ENCODE measurements around the gene ALK.

Gene ALK

DNA sequence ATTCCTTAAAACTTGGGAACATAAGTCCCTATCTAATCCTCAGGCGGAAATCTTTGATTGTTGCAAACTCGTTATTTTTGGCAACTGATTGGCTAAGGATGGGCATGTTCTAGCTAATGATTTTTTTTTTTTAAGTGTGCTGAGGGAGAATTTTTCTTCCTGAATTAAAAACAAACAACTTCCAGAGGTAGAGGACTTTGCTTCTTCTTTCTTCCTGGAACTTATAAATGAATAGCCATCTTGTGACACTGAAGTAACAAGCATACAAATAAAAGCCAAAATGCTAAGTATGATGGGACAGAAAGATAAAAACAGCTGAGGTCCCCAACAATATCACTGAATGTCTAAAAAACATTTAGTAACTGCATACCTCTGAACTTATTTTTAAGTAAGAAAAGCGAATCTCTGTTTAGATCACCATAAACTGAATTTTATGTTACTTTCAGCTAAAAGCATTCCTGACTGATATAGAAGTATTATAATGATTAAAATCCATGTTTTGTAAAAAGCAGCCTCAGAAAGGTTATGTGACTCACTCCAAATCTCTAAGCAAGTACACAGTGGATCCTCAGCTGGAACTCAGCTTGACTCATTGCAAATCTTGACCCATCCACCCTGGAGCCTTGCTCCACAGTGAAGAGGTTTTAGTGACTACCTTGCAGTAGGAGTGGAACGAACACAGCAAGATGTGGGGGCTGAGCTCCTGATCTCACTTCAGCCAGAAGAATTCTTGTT lies 461.8 kb downstream of the ALK start (continued):
- no peak for TF ChIP-seq ZNF623 (tag by site-specific recombination; IDR thresholded peaks at IDR 0.05)
- TF ChIP-seq SP7 (tag by site-specific recombination; IDR thresholded peaks at IDR 0.05) = no peak
- no peak for TF ChIP-seq ZNF140 (tag by site-specific recombination; IDR thresholded peaks at IDR 0.05)

DNA sequence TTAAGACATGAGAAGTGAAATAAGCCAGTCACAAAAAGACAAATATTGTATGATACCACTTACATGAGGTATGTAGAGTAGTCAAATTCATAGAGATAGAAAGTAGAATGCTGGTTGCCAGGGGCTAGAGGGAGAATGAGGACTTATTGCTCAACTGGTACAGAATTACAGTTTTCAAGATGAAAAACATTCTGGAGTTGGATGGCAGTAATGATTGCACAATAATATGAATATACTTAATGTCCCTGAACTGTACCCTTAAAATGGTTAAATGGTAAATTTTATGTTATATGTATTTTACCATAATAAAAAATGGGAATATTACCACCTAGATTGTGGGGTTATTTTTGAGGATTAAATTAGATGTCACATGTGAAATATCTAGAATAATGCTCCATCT lies 465.0 kb downstream of the ALK start:
- Histone ChIP-seq H3K4me1 (ENCODE audit: control insufficient read depth, insufficient read depth, low read length) (no peaks in the 10 kb centered on the region), H3K9me3 (ENCODE audit: control insufficient read depth, insufficient read depth, low read depth, low read length) (no peaks in the 10 kb centered on the region), H3K36me3 (ENCODE audit: control insufficient read depth in 2 of 2, insufficient read depth in 1 of 2, low read length in 2 of 2) (no peaks in the 10 kb centered on the region), H3K4me3 (ENCODE audit: low read depth, low read length) (no peak overlapping the region), H3K27ac (ENCODE audit: extremely low read depth, low read depth, low read length) (no peak overlapping the region)
- POLR2A ChIA-PET = no interaction called here
- no peak for TF ChIP-seq ZNF791 (tag by site-specific recombination; IDR thresholded peaks at IDR 0.05)
- TF ChIP-seq ZNF768 (tag by site-specific recombination; IDR thresholded peaks at IDR 0.05) = no peak
- TF ChIP-seq ZNF184 (tag by site-specific recombination; IDR thresholded peaks at IDR 0.05) = no peak
- TF ChIP-seq ZNF843 (tag by site-specific recombination; IDR thresholded peaks at IDR 0.05) = no peak
- no peak for TF ChIP-seq ZNF776 (tag by site-specific recombination; IDR thresholded peaks at IDR 0.05; ENCODE audit: borderline replicate concordance)
- TF ChIP-seq ZNF169 (tag by site-specific recombination; IDR thresholded peaks at IDR 0.05) = no peak
- no peak for TF ChIP-seq ZNF76 (tag by site-specific recombination; IDR thresholded peaks at IDR 0.05; ENCODE audit: borderline replicate concordance, low read depth)
- no peak for TF ChIP-seq YY2 (tag by site-specific recombination; IDR thresholded peaks at IDR 0.05)
- TF ChIP-seq, protein P1, sequence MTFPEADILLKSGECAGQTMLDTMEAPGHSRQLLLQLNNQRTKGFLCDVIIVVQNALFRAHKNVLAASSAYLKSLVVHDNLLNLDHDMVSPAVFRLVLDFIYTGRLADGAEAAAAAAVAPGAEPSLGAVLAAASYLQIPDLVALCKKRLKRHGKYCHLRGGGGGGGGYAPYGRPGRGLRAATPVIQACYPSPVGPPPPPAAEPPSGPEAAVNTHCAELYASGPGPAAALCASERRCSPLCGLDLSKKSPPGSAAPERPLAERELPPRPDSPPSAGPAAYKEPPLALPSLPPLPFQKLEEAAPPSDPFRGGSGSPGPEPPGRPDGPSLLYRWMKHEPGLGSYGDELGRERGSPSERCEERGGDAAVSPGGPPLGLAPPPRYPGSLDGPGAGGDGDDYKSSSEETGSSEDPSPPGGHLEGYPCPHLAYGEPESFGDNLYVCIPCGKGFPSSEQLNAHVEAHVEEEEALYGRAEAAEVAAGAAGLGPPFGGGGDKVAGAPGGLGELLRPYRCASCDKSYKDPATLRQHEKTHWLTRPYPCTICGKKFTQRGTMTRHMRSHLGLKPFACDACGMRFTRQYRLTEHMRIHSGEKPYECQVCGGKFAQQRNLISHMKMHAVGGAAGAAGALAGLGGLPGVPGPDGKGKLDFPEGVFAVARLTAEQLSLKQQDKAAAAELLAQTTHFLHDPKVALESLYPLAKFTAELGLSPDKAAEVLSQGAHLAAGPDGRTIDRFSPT (tag by site-specific recombination; IDR thresholded peaks at IDR 0.05) = no peak
- no peak for TF ChIP-seq ZNF341 (tag by site-specific recombination; IDR thresholded peaks at IDR 0.05; ENCODE audit: low read depth)
- TF ChIP-seq, protein P2, sequence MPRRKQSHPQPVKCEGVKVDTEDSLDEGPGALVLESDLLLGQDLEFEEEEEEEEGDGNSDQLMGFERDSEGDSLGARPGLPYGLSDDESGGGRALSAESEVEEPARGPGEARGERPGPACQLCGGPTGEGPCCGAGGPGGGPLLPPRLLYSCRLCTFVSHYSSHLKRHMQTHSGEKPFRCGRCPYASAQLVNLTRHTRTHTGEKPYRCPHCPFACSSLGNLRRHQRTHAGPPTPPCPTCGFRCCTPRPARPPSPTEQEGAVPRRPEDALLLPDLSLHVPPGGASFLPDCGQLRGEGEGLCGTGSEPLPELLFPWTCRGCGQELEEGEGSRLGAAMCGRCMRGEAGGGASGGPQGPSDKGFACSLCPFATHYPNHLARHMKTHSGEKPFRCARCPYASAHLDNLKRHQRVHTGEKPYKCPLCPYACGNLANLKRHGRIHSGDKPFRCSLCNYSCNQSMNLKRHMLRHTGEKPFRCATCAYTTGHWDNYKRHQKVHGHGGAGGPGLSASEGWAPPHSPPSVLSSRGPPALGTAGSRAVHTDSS (tag by site-specific recombination; IDR thresholded peaks at IDR 0.05) = no peak
- no peak for TF ChIP-seq ZNF660 (tag by site-specific recombination; IDR thresholded peaks at IDR 0.05)
- TF ChIP-seq, protein P3, sequence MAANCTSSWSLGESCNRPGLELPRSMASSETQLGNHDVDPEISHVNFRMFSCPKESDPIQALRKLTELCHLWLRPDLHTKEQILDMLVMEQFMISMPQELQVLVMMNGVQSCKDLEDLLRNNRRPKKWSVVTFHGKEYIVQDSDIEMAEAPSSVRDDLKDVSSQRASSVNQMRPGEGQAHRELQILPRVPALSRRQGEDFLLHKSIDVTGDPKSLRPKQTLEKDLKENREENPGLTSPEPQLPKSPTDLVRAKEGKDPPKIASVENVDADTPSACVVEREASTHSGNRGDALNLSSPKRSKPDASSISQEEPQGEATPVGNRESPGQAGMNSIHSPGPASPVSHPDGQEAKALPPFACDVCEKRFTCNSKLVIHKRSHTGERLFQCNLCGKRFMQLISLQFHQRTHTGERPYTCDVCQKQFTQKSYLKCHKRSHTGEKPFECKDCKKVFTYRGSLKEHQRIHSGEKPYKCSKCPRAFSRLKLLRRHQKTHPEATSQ (tag by site-specific recombination; IDR thresholded peaks at IDR 0.05) = no peak
- TF ChIP-seq ZFP69B (tag by site-specific recombination; IDR thresholded peaks at IDR 0.05) = no peak
- TF ChIP-seq, protein P4, sequence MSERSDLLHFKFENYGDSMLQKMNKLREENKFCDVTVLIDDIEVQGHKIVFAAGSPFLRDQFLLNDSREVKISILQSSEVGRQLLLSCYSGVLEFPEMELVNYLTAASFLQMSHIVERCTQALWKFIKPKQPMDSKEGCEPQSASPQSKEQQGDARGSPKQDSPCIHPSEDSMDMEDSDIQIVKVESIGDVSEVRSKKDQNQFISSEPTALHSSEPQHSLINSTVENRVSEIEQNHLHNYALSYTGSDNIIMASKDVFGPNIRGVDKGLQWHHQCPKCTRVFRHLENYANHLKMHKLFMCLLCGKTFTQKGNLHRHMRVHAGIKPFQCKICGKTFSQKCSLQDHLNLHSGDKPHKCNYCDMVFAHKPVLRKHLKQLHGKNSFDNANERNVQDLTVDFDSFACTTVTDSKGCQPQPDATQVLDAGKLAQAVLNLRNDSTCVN (tag by site-specific recombination; optimal IDR thresholded peaks at IDR 0.05) = no peak
- TF ChIP-seq, protein P5, sequence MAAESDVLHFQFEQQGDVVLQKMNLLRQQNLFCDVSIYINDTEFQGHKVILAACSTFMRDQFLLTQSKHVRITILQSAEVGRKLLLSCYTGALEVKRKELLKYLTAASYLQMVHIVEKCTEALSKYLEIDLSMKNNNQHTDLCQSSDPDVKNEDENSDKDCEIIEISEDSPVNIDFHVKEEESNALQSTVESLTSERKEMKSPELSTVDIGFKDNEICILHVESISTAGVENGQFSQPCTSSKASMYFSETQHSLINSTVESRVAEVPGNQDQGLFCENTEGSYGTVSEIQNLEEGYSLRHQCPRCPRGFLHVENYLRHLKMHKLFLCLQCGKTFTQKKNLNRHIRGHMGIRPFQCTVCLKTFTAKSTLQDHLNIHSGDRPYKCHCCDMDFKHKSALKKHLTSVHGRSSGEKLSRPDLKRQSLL (tag by site-specific recombination; IDR thresholded peaks at IDR 0.05) = no peak
- TF ChIP-seq, protein P6, sequence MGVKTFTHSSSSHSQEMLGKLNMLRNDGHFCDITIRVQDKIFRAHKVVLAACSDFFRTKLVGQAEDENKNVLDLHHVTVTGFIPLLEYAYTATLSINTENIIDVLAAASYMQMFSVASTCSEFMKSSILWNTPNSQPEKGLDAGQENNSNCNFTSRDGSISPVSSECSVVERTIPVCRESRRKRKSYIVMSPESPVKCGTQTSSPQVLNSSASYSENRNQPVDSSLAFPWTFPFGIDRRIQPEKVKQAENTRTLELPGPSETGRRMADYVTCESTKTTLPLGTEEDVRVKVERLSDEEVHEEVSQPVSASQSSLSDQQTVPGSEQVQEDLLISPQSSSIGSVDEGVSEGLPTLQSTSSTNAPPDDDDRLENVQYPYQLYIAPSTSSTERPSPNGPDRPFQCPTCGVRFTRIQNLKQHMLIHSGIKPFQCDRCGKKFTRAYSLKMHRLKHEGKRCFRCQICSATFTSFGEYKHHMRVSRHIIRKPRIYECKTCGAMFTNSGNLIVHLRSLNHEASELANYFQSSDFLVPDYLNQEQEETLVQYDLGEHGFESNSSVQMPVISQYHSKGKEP (tag by site-specific recombination; IDR thresholded peaks at IDR 0.05) = no peak
- TF ChIP-seq ZNF544 (tag by site-specific recombination; IDR thresholded peaks at IDR 0.05) = no peak
- TF ChIP-seq ZNF292 (tag by site-specific recombination; IDR thresholded peaks at IDR 0.05; ENCODE audit: borderline replicate concordance, low read depth) = no peak
- TF ChIP-seq, protein P7, sequence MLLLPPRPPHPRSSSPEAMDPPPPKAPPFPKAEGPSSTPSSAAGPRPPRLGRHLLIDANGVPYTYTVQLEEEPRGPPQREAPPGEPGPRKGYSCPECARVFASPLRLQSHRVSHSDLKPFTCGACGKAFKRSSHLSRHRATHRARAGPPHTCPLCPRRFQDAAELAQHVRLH (tag by site-specific recombination; IDR thresholded peaks at IDR 0.05) = no peak
- CTCF ChIA-PET = no interaction called here

Measured in HEK293 (cell line).